IPS-NIHi11 (cell line): Measurements from ENCODE around the gene DNAJC21.

Source experiments
- DNase-seq: peaks from one replicate; pipeline ENCODE4 v3.0.0; 2012; ENCODE audit warnings: mixed read lengths, low spot score

DNAJC21 gene

DNA sequence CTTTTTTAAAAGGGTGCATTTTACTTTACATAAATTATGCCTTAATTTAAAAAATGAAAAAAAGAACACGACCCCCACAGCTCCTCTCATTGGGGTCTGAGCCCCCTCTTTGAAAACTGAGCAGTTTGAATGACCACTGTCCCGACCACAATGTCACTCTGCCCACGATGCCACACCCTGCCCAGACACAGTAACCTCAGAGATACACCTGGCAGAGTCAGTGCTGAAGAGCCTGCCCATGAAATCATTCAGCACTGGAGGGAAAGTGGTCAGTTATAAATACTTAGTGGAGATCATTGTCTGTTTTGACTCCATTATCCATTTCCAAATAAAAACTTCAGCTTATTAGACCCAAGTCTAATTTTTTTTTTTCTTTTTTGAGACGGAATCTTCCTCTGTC lies 49.3 kb downstream of the DNAJC21 start:
- no peak for DNase-seq

DNA sequence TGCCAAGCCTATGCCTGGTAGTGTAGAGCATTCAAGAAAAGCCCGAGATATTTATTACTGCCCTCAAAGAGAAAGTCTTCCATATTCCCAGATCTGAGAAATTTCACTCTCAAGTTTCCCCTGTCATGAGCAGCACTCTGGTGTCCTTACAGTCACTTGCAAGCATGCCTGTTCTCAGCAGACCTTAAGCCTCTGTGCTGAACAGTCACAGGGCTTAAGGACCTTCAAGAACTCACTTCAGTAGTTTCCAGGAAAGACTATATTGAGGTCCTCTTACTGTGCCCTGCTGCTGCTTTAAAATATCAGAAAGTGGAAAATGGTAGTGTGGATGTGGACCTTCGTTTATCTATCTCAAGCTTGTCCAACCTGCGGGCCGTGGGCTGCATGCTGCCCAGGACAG lies 53.5 kb downstream of the DNAJC21 start:
- no peak for DNase-seq

DNA sequence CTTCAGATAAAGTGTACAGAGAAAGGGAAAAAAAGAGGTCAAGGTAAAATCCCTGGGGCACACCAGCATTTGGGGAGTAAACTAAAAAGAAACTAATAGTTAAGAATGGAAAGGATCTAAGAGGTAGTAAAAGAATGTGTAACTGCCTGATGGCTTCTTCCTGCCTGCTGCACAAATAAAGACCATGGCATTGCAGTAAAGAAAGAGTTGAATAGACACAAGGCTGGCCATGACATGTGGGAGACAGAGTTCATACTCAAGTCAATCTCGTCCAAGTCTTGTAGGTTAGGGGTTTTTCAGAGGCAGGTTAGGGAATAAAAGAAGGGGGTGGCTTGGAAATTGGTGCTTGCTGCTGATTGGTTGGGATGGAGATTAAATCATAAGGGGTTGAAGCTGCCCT lies 57.6 kb downstream of the DNAJC21 start:
- DNase-seq: no peak

DNA sequence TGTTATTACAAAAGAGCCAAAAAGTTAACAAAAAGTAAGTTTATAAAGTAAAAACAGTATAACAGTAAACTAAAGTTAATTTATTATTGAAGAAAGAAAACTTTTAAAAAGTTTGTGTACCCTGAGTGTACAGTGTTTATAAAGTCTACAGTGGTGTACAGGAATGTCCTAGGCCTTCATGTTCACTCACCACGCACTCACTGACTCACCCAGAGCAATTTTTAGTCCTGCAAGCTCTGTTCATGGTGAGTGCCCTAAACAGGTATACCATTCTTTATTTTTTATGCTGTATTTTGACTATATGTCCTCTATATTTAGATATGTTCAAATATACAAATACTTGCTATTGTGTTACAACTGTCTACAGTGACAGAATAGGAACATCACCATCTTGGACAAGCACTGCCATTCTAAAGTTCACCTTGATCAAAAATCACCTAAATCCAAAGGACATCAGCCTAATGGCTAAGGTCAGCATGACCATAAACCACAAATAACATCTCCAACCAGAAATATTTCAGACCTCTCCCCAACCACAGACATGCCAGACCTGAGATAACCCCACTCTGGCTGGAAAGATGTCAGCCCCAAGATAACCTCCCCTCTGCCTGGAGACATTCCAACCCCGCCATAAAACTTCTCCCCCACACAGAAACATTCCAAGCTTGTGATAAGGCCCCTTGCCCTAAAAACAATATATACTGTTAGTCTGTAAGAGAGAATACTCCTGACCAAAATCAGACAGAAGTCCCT lies 62.3 kb downstream of the DNAJC21 start:
- DNase-seq: no peak

DNA sequence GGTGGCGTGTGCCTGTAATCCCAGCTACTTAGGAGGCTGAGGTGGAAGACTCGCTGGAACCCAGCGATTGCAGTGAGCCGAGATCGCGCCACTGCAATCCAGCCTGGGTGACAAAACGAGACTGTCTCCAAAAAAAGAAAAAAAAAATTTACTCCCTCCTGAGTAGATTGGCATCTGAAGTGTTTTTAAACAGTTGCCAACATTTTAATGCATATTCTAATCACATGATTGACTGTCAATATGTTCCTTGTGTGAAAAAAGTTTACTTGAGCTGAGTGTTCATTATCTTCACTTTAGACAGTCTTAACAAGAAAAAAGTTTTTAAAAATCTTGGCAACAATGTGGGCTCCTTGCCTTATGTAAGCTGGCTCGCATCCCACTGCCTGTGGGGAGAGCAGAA lies 64.6 kb downstream of the DNAJC21 start:
- no peak for DNase-seq

DNA sequence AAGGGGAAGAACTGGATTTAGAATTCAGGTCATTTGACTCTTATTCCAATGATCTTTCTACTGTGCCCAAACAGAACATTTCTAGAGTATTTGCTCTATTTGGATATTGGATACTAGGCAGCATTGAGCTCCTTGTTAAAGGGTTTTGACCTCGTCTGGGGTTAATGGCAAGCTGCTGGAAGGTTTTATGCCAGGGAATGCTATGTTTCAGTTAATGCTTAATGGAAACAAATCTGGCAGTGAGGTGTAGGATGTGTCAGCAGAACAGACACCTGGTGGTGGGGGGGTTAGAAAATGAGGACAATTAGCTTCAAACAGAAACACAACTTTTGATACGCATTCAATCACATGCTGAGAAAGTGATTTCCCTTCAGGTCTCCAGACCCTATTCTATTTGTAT lies 66.9 kb downstream of the DNAJC21 start:
- DNase-seq: no peak

DNA sequence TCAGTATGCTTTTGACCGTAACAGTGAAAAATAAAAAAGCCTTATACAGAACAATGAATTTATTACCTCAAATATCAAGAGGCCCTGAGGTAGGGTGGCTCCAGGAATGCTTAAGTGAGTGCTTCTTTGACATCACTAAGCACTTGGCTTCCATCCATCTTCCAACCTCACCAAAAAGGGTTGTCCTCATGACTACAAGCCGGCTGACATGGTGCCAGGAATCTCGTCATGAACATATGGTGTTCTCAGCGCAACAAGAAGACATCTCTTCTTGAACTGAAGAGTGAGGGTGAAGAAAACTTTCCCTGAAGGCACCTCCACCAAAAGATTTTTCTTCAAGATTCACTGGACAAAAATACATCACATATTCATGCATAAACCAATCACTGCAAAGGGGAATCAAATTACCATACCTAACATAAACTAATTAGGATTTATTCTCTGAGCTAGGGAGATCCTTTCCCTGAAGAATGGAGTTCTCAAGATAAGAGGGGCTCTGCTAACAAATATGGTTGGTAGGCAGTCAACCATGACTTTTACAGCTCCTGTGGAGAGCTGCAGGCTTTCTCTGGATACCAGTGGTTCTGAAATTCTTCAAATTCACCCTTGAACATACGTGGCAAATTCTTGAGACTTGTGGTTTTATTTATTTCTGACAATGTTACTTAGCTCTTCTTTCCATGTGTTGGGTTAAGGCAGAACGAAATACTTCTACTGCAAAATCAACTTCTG lies 68.9 kb downstream of the DNAJC21 start:
- DNase-seq: no peak

DNA sequence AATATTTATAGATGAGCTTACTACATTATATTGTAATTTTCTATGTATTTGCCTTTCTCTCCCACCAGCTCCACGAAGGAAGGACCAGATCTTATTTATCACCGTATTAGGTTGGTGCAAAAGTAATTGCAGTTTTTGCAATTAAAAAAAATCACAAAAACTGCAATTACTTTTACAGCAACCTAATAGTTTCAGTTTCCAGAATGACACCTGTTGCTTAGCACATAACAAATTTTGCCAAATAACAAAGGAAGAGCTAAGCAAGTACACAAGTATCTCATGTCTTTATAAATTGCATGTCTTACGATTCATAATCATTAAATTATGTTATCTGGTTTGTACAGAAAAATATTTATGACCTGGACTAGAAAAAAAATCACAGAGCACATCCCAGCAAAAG lies 72.5 kb downstream of the DNAJC21 start:
- DNase-seq: no peak

DNA sequence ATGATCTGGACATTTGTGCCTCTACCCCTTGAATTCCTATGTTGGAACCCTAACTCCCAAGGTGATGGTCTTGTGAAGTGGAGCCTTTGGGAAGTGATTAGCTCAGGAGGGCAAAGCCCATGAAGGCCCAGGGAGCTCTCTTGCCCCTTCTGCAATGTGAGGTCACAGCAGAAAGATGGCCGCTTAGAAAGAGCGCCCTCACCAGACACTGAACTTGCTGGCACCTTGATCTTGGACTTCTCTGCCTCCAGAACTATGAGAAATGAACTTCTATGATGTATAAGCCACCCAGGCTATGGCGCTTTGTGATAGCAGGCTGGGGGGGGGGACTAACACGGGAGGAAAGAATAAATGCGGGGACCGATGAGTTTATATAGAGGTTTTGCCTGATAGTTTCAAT lies 73.1 kb downstream of the DNAJC21 start:
- DNase-seq: no peak

DNA sequence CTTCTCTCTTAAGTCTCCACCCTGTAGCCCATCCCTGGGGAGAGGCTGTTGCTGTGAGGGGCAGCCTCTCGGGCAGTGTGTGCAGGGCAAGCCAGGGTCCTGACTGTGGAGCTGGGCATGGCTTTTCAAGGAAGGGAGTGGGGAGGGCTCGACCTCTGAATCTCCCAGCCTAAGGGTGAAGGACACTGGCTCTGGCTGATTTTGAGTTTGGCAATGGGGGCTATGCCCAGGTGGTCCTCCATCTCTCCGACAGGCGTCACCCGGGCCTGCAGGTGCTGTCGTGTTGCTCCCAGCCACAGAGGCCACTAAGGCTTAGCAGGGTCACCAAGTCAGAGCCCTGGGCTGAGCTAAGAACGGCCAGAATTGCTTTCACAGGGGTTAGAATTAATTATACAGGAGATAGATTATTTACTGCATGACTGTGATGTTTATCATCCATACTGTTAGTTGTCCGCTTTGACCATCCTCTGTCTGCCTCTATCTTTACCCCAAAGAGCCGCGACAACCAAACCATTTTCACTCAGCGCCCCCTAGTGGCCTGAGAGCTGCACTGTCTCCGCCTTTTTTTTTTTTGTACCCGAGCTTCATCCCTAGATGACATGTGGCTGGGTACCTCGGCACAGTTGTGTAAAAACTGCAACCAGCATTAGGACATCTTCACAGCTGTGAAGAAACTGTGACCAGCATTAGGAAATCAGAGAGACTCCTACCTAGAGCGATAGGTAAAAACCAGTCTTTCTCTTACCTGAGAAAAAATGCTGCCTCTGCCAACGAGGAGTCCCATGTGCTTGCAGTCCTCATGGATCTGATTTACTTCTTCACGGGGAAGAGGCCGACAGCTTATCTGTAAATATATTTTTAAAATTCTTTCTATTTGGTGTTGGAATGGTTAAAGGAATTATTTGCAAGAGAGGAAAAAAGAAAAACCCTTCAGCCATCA lies 73.9 kb downstream of the DNAJC21 start:
- DNase-seq: peak; percentile 87

DNA sequence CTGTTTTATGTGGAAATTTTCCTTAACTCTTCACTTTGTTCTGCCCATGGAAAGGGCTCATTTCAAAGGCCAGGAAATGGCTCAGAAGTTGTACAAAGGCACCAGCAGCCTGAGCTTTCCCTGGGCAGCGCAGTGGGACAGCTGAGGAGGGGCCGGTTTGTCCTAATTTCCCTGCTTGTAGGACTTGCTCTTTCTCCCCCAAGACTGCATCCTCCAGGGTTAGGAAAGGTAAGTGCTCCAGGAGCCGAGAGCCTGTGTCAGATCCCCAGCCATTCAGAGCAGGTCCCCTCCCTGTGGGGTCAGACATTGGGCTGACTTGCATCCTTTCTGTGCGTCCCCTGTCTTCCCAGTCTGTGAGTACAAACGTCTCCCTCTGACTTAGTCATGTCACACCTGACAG lies 74.8 kb downstream of the DNAJC21 start:
- peak; percentile 33 for DNase-seq

DNA sequence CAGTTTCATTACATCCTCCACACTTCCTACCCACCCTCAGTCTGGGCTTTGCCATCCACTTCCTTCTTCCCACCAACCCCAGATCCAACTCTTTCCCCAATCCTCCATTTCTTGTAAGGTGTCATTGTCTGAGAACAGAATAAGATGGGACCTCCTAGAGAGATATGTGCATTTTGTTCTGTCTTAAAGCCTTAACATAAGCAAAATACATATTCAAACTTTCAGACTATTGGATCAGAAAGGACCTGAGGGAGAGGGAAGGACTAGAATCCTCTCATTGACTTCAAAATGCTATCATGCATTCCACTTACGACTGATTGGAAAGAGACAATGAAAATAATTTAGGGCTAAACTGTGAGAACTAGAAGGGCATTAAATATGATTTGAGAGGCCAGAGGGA lies 75.4 kb downstream of the DNAJC21 start:
- no peak for DNase-seq
